GM21825 (cell line): ENCODE measurements around the gene CPA1.
"Not testable (repeated sequence)": the region's sequence is repeated elsewhere in the genome, so short reads cannot be mapped to it uniquely, and the experiment has no call there.

Experiments
- ATAC-seq: cut with Tn5 transposase; IDR thresholded peaks from one replicate; pipeline ENCODE4 v1.9.1; 2021; ENCODE audit warnings: mild to moderate bottlenecking, moderate library complexity; ENCODE audit not compliant: unreplicated experiment

CPA1 gene

DNA sequence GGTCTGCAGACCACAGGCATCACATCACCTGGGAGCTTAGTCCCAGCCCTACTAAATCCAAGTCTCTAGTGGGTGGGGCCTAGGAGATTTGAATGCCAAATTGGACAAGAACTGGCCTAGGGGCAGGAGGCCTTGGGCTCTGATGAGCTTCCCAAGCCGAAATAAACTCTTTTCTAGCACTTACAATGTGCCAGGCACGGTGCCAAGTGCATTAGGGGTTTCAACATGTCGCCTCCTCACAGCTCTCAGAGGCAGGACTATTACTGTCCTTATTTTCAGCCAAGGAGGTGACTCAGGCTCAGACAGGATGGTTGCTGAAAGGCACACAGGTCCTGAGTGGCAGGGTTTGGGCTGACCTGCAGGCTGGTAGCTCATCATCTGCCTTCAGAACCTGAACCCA lies 9.2 kb upstream of the CPA1 start:
- no peak for ATAC-seq

DNA sequence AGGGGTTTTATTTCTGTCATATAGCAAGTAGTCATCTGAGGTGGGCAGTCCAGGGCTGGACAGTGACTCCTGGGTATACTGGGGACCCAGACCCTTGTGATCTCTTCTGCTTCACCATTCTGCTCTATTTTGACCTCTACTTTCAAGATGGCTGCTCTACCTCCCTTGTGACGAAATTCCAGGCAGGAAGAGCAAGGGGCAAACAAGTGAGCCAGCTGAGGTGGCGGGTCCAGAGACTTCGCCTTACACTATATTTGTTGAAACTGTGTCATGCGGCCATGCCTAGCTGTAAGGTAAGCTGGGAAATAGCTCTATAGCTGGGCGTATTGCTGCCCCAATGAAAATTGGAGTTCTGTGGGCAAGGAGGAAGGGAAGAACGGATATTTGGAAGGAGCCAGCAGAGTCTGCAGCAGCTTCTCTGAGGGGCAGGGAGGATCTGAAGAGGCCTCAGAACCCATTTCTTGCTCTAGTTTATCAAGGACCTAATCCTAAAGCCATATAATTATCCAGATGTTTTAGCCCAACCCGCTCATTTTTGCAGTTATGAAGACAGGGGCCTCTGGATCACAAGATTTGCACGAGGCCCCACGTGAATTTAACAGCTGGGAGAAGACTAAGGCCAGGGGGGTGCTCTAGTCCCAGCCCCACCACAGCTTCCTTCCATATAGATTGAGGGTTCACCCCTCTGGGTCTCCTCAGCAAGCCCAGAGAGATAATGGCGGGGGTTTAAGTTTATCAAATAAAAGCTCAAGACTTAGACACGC lies 7.7 kb upstream of the CPA1 start:
- ATAC-seq, result no peak

DNA sequence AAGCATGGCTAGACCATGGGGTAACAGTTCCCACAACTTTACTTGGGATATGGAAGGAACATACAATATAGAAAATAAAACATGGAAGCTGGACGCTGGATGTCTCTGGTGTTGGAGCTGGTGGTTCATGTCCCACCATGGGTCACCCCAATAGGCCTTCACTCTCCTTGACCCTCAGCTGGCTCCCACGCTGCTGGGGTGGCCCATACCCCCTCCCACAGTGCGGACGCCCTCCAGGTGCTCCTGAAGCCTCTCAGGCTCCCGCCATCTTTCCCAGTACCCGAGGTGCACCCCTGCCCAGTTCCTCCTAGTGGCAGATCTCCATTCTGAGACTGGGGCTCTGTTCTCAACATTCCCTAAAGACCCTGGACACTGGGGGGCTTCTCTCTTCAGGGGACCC lies 5.8 kb upstream of the CPA1 start:
- no peak for ATAC-seq

DNA sequence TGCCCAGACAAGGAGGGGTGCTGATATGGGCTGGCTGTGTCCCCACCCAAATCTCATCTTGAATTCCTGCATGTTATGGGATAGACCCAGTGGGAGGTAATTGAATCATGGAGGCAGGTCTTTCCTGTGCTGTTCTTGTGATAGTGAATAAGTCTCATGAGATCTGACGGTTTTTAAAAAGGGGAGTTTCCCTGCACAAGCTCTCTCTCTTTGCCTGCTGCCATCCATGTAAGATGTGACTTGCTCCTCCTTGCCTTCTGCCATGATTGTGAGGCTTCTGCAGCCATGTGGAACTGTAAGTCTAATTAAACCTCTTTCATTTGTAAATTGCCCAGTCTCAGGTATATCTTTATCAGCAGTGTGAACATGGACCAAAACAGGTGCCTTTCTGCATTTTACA lies 3.8 kb upstream of the CPA1 start:
- not testable (repeated sequence) for ATAC-seq

DNA sequence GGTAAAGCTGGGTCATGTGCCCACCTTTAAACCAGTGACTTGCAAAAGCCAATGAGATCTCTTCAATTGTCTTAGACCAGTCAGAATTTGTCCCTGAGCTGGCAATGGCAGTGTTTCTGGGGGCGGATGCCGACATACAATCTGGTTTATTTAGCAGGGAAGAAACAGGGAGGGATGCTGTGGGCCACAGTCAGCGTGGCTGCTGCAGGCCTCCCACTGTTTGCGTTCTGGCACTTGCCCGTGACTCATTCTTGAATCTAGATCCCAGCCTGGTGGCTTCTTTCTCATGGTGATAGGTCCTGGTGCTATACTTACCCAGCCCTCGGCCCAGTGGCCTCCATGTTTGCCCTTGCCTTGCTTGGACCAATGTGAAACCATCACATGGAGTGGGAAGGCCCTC lies 3.1 kb upstream of the CPA1 start:
- ATAC-seq, result no peak

DNA sequence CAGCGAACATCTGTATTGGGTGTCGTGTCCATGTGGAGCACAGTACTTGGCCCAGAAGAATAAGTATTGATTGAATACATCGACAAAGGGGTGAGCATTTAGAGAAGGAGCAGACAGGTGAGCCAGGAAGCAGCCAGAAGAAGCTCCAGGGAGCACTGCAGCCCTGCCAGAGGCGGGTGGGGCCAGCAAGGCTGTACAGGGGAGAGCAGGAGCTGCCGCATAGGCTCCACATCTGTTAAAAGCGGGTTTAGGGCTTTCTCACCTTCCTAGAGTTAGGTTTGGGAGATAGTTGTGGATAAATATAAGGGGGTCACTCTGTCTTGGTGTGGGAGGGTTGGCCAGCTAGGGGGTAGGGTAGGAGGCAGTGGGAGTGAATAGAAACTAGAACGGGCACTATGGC lies 1.3 kb upstream of the CPA1 start:
- ATAC-seq, result no peak

DNA sequence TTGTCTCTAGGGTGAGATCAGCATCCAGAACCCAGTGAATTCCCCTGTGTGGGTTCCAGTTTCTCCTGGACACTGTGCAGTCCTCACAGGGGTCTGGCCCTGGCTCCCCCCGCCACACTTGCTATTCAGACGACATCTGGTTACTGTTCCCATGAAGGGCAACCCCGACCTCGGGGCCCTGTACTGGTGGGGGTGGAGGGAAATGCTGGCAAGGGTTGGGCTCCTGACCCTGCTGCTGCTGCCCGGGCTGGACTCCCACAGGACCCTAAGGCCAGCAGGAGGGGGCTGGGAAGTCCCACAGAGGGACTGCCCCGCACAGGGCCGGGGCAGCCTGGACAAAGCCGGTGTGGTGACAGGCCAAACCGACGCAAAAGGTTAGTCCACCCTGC lies 768 bp upstream of the CPA1 start:
- no peak for ATAC-seq

DNA sequence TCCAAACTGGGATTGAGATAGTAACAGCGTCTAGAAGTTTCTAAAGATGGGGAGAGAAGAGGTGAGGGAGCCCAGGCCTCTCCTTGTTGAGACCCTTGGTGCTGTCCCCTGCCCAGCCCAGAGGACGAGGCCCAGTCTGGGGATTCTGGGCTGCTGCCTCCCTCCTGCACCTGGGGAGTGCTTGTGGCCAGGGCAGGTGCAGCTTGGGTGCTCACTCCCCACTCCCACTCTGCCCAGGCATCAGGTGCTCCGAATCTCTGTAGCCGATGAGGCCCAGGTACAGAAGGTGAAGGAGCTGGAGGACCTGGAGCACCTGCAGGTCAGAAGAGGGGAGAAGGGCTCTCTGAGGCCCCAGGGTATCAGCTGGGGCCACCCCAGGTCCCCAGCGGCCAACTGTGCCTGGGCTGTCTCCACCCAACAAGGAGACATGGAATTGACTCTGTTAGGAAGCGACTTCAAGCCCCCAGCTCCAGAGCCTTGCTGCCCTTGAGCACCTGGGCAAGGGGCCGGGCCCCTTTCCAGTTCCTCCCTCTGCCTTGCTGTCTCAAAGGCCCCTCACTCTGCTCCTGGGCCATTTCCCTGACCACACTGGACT lies 664 bp downstream of the CPA1 start:
- no peak for ATAC-seq

DNA sequence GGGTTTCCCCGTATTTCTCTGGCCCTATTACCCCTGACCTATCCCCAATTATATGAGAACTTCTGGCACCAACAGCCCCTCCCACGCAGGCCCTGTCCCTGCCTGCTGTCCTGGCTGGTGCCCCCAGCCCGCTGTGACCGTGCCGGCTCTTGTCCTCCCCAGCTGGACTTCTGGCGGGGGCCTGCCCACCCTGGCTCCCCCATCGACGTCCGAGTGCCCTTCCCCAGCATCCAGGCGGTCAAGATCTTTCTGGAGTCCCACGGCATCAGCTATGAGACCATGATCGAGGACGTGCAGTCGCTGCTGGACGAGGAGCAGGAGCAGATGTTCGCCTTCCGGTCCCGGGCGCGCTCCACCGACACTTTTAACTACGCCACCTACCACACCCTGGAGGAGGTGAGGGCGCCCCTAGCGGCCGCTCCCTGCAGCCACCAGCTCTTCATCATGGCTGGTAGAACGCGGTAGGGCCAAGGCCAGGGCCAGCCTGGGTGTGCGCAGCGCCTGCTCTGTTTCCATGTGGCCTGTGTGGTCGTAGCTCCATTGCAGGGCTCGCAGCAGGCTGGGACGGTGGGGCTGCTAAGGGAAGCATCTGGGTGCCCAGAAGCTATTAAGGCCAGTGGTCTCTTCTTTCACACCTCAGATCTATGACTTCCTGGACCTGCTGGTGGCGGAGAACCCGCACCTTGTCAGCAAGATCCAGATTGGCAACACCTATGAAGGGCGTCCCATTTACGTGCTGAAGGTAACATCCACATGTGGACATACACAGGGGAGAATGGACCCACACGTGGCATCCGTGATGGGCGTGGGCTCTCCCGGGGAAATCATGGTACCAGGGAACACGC lies 1.4 kb downstream of the CPA1 start:
- ATAC-seq, result no peak

DNA sequence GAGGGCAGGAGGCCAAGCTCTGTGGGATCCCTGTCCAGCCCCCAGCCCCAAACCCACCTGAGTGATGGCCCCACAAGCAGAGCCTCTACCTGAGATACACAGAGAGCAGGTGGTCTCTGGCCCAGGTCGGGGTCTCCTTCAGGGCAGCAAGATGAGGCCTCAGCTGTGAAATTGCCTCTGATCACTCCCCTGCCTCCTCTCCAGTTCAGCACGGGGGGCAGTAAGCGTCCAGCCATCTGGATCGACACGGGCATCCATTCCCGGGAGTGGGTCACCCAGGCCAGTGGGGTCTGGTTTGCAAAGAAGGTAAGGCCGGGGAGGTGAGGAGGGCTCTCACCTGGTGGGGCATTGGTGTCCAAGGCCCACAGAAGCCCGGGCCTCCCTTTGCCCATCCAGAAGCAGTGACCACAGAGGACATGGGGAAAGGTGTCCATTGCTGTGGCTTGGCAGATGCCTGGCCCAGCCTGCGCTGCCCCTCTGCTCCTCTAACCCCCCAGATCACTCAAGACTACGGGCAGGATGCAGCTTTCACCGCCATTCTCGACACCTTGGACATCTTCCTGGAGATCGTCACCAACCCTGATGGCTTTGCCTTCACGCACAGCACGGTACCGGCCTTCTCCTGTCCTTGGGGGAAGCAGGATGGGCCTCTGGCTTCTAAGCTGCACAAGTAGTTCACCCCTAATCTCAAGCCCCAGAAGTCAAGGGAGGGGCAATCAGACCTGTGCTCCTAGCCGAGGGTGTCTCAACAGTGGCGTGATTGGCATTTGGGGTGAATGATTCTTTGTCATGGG lies 3.1 kb downstream of the CPA1 start:
- ATAC-seq, result no peak

DNA sequence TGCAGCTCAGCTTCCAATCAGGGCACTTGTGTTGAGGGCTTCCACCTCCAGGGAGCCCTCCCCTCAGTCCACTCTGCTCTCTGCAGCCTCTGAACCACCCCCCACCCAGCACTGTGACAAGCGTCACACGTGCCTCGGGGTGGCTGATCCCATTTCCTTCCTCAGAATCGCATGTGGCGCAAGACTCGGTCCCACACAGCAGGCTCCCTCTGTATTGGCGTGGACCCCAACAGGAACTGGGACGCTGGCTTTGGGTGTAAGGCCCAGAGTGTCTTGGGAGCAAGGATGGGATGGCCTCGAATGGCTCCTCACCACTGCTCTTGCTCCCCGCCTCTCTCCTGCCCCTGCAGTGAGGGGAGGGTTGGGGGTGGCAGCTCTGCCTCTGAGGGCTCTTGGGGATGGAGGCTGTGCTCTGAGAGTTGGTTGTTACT lies 4.1 kb downstream of the CPA1 start:
- no peak for ATAC-seq

DNA sequence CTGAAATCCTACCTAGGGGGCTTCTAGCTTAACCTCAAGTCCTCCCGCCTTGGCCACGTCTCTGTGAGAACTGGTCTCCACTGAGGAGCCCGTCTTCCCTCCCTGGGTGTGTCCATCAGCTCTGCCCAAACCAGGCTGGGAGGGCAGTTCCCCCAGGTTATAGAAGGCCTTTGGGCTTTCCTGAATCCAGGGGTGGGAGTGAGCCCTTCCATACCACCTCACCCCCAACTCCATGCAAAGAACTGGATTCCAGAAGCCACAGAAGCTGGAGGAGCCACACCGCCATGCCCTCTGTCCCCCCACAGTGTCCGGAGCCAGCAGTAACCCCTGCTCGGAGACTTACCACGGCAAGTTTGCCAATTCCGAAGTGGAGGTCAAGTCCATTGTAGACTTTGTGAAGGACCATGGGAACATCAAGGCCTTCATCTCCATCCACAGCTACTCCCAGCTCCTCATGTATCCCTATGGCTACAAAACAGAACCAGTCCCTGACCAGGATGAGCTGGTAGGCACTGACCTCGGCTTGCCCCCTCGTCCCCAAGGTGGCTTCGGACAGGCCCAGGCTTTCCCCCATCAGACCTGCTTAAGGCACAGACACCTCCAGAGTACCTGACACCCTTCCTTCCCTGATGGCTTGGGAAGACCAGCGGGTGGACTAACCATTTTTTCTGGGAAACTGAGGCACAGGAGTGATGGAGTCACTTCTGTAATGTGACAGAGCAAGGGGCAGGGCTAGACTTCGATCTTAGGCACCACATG lies 4.7 kb downstream of the CPA1 start:
- ATAC-seq, result no peak

DNA sequence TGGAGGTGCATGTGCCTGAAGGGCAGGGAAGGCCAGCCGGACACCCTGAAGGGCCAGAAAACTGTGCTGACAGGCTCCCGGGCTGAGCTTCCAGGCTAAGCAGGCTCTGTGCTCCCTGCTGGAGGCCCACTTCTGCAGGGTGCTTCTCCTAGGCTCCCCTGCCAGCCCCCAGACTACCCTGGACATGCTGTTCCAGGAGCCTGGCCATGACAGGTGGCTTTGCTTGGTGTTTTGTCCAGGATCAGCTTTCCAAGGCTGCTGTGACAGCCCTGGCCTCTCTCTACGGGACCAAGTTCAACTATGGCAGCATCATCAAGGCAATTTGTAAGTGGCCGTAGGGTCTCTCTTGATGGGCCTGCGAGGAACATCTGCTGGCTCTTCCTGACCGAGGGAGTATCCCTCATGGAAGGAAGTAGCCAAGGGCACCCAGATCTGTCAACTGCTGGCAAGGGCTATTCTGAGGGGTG lies 5.3 kb downstream of the CPA1 start:
- ATAC-seq, result no peak

DNA sequence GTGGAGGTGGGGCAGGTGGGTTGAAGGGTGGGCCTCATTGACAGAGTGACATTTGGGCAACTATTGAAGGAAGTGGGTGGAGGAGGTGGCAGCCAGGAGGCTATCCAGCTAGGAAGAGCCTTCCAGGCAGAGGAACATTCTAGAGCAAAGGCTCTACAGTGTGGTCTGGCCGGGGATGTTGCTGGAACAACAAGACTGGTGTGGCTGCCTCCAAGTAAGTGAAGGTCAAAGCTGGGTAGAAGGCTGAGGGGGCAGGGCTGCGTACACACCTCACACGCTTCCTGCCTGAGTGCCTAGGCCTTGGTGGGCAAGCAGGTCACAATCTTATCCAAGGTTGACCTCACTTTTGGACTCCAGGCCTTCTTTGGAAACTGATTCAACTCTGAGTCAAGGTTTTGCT lies 6.6 kb downstream of the CPA1 start:
- no peak for ATAC-seq

DNA sequence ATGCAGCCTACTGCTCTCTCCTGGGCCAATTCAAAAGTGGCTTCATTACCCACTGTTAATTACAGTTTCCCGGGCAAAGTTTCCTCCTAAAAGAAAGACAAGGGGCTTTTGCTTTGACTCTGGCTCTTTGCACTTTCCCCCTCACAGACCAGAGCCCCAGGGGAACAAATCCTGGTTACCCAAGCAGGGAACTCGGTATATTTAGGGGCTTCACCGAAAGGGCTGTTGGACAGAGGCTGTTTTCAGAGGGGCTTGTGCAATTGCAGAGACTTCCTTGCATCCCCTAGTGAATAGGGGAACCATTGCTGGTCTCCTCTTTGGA lies 7.0 kb downstream of the CPA1 start:
- no peak for ATAC-seq

DNA sequence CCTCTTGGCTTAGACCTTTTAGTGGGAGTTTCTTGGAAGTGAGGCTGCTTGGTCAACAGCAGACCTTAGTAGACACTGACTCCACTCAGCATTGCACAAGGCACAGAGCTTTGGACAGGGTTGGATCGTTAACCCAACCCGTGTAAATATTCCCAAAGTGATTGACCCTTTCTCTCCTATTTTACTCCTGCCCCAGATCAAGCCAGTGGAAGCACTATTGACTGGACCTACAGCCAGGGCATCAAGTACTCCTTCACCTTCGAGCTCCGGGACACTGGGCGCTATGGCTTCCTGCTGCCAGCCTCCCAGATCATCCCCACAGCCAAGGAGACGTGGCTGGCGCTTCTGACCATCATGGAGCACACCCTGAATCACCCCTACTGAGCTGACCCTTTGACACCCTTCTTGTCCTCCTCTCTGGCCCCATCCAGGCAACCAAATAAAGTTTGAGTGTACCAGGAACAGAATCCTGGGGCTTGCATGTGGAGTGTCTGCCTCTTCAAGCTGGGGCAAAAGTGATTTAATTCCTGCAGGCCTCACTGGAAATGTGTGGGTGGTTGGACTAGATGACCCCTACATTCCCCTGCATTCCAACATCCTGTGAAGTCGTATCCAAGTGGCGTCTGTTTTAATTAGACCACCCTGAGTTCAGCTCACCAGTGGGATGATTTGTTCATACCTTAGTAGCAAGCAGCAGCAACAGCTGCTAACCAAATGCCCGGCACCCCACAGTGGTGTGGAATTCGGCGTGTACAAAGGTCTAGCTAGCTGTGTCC lies 7.5 kb downstream of the CPA1 start:
- ATAC-seq, result no peak

DNA sequence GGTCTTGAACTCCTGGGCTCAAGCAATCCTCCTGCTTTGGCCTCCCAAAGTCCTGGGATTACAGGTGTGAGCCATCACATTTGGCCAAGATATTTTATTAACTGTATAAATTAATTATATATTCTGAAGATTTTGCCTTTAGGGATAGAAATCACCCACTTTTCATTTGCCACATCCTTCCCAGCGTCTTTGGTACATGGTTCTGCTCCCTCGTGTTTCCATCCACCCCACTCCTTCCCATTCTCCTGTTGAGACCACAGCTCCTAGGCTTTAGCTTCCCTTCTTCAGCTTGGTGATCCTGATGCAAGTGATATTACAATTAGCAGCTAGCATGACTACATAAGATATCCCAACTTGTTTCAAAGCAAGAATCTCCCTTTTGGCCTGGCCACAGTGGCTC lies 8.4 kb downstream of the CPA1 start:
- no peak for ATAC-seq

DNA sequence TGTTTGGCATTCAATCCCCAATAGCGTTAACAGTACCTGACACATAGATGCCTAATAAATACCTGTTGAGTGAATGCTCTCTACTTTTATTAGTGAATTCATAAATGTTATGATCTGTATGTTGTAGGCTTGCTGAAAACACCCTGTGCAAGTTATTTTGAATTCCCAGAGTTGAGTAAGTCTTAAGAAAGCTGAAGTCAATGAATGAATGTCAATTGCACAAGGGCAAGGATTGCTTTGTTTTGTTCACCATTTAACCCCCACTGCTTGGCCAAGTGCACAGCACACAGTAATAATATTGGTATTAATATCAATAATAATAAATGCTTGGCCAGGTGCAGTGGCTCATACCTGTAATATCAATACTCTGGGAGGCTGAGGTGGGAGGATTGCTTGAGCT lies 10.2 kb downstream of the CPA1 start:
- ATAC-seq, result no peak

DNA sequence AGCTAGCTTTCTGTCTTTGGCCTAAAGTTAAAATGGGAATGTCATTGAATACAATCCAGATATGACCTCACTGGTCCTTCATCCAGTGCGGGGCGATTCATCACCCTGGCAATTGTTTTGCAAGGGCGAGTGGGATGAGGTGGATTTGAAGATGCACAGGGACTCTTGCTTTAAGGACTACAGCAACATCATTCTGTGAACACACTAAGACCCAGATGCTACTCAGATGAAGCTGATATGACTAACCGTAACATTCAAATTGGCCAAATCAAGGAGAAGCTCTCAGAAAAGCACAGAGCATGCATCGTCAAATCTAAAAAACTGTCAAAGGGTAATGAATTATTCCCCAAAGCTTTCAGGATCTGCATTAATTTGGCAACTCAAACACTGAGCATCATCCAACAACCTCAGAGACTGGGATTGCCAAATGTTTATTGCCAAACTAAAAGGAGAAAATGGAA lies 12.8 kb downstream of the CPA1 start:
- ATAC-seq, result no peak
